K562 (cell line): ENCODE results near the gene RAB5B. TPM values are rescaled to one million over a fixed set of nuclear protein-coding genes. Genes with fewer than 3 reads are reported as not detected.

ENCODE experiments used
- ATAC-seq: fragments of 200-7000 bp; cut with Tn5 transposase; 3 replicates; pipeline ENCODE4 v1.9.1; 2020; ENCODE audit warnings: moderate library complexity
- BruUV-seq: library from RNA; stranded (reverse); fragments of 400-500 nt; replicated peaks from 2 replicates; lab custom pipeline; 2021; lab: Mats Ljungman, UMichigan
- CTCF ChIA-PET: fragments of 300-600 bp; formaldehyde crosslinking; extraction: SDS; loops from one replicate; lab custom pipeline; 2021; ENCODE audit warnings: low intra/inter-chr PET ratio; lab: Yijun Ruan, JAX
- POLR2A ChIA-PET: fragments of 300-600, 350-650 bp; sonication (Branson Sonifier 250); formaldehyde crosslinking; extraction: SDS; loops from one replicate; lab custom pipeline; 2021; ENCODE audit warnings: antibody characterized with exemption, inconsistent platforms; lab: Yijun Ruan, JAX
- DNase-seq, 4 experiments: peaks; one replicate each; pipeline versions ENCODE4 v3.0.0 to v3.0.0-alpha.2; 2011 to 2018; ENCODE audit warnings: low spot score in 3 of 4, mixed read lengths in 3 of 4; ENCODE audit errors: extremely low read depth in 1 of 4
- FAIRE-seq: peaks from 2 replicates; lab custom pipeline; 2011; peaks lifted over from hg19 to GRCh38; lab: Jason Lieb, UNC
- H2AFZ ChIP-seq: 2 replicates; pipeline ENCODE4 v1.6.0; 2011; ENCODE audit warnings: low read depth, low read length, control low read depth, inconsistent platforms
- H3K27ac ChIP-seq: fragments of 200-600 bp; 3 replicates; pipeline ENCODE4 v1.8.0; 2011; ENCODE audit warnings: low read depth, mild to moderate bottlenecking, control low read depth, inconsistent platforms, low read length, moderate library complexity, mixed read lengths; ENCODE audit errors: extremely low read depth
- H3K27me3 ChIP-seq, 2 experiments: fragments of 300-600 bp in 1 of 2; 2 replicates in 1 of 2; 3 replicates in 1 of 2; pipeline versions ENCODE4 v1.6.0 to v1.8.0; 2011; ENCODE audit warnings: inconsistent platforms in 2 of 2, low read length in 2 of 2, mild to moderate bottlenecking in 1 of 2, mixed read lengths in 1 of 2, moderate library complexity in 1 of 2; ENCODE audit not compliant: control insufficient read depth in 2 of 2, insufficient read depth in 2 of 2
- H3K36me3 ChIP-seq: fragments of 300-600 bp; 3 replicates; pipeline ENCODE4 v1.8.0; 2011; ENCODE audit warnings: mild to moderate bottlenecking, low read length, inconsistent platforms; ENCODE audit not compliant: control insufficient read depth, insufficient read depth
- H3K4me1 ChIP-seq, 2 experiments: fragments of 200-600 bp in 1 of 2; replicated peaks in 1 of 2; 2 replicates in 1 of 2; 3 replicates in 1 of 2; pipeline versions ENCODE4 v1.5.1 to v1.8.0; 2011; ENCODE audit warnings: inconsistent platforms in 2 of 2, low read length in 2 of 2, mild to moderate bottlenecking in 1 of 2, mixed read lengths in 1 of 2, moderate library complexity in 1 of 2; ENCODE audit not compliant: control insufficient read depth in 2 of 2, insufficient read depth in 2 of 2
- H3K4me2 ChIP-seq: 2 replicates; pipeline ENCODE4 v1.6.1; 2011; ENCODE audit warnings: low read length, control low read depth, inconsistent platforms, mixed read lengths; ENCODE audit not compliant: insufficient read depth
- H3K4me3 ChIP-seq: fragments of 200-600 bp; sonication (generic), shearing (Covaris generic); 2 replicates; pipeline ENCODE4 v1.5.1; 2016; ENCODE audit warnings: control low read depth, inconsistent platforms
- H3K79me2 ChIP-seq: fragments of 200-600 bp; 3 replicates; pipeline ENCODE4 v1.8.0; 2011; ENCODE audit warnings: low read length, inconsistent platforms; ENCODE audit not compliant: control insufficient read depth, insufficient read depth
- H3K9ac ChIP-seq, 2 experiments: 2 replicates each; pipeline versions ENCODE4 v1.6.0 to v1.6.1; 2011; ENCODE audit warnings: low read depth in 2 of 2, low read length in 2 of 2, control low read depth in 1 of 2, inconsistent platforms in 1 of 2, mild to moderate bottlenecking in 1 of 2, mixed read lengths in 1 of 2; ENCODE audit not compliant: insufficient read depth in 1 of 2
- H3K9me1 ChIP-seq: one replicate; pipeline ENCODE4 v1.6.0; 2011; ENCODE audit warnings: inconsistent platforms, mild to moderate bottlenecking, low read length, moderate library complexity; ENCODE audit not compliant: control insufficient read depth, insufficient read depth
- H3K9me3 ChIP-seq: replicated peaks from 2 replicates; pipeline ENCODE4 v1.5.1; 2011; ENCODE audit warnings: low read depth, low read length, inconsistent platforms; ENCODE audit not compliant: control insufficient read depth, insufficient read depth
- H4K20me1 ChIP-seq: replicated peaks from 2 replicates; pipeline ENCODE4 v1.6.1; 2011; ENCODE audit warnings: low read length, inconsistent platforms, mixed read lengths; ENCODE audit not compliant: control insufficient read depth, insufficient read depth
- ATF3 ChIP-seq, 2 experiments: fragments of 450-650 bp in 1 of 2; sonication (generic) in 1 of 2; formaldehyde crosslinking in 1 of 2; IDR thresholded peaks in 1 of 2; conservative IDR thresholded peaks in 1 of 2; 2 replicates each; pipeline versions ENCODE4 v1.6.1 to v1.8.1; 2016 to 2023; ENCODE audit warnings: mild to moderate bottlenecking in 2 of 2, moderate library complexity in 2 of 2, inconsistent platforms in 1 of 2, missing genetic modification reagents in 1 of 2
- BACH1 ChIP-seq: fragments of 200-800 bp; sonication (Bioruptor generic); IDR thresholded peaks from 2 replicates; pipeline ENCODE4 v1.6.1; 2016; ENCODE audit warnings: missing genetic modification characterization, missing compliant biosample characterization
- BCOR ChIP-seq: fragments of 450-650 bp; IDR thresholded peaks from 2 replicates; pipeline ENCODE4 v1.6.1; 2016
- CEBPB ChIP-seq: fragments of 450-650 bp; IDR thresholded peaks from 2 replicates; pipeline ENCODE4 v1.6.1; 2016; ENCODE audit warnings: missing genetic modification characterization, missing compliant biosample characterization
- KDM1A ChIP-seq, 2 experiments: fragments of 450-650 bp; IDR thresholded peaks; 2 replicates each; pipeline ENCODE4 v1.6.1; 2016; ENCODE audit warnings: mild to moderate bottlenecking in 2 of 2
- RBM25 ChIP-seq: fragments of 200-400 bp; formaldehyde crosslinking; IDR thresholded peaks from 2 replicates; pipeline ENCODE4 v1.6.1; 2018; ENCODE audit warnings: low read length, low read depth, moderate library complexity; ENCODE audit not compliant: severe bottlenecking
- TEAD4 ChIP-seq, 2 experiments: sonication (generic) in 1 of 2; formaldehyde crosslinking in 1 of 2; IDR thresholded peaks; 2 replicates each; pipeline versions ENCODE4 v1.6.1 to v1.8.0; 2012 to 2022; ENCODE audit warnings: borderline replicate concordance in 1 of 2, inconsistent platforms in 1 of 2, low read length in 1 of 2, mild to moderate bottlenecking in 1 of 2, missing genetic modification reagents in 1 of 2
- WGBS: fragments of 100-300 bp; shearing (Covaris generic); methylation state at CpG from one replicate; pipeline ENCODE4 v1.1.6; 2016; ENCODE audit warnings: low coverage, mixed read lengths; ENCODE audit not compliant: insufficient coverage; ENCODE audit errors: missing lambda C conversion rate; 5-methylcytosine and 5-hydroxymethylcytosine counted together
- in situ Hi-C: fragments of 300-500 bp; cut with MboI; formaldehyde crosslinking; loops from 4 replicates; pipeline ENCODE4 v1.15.0; 2018; ENCODE audit warnings: inconsistent platforms, mixed read lengths
- intact Hi-C: fragments of 100-400 bp; cut with micrococcal nuclease; formaldehyde crosslinking; loops from 2 replicates; pipeline ENCODE4 v1.14.2; 2022
- polyA plus RNA-seq, 8 experiments: library from polyadenylated mRNA; depleted of rRNA in 4 of 8; stranded (reverse) in 5 of 8; unstranded in 3 of 8; fragments of >200 nt; fragmentation: Nextera tagmentation in 2 of 8; fragmentation: Illumina TruSeq in 1 of 8; extraction: Ambion mirVana in 2 of 8; extraction: Trizol in 1 of 8; gene quantifications; 2 replicates each; pipeline versions ENCODE4 v1.2.1 to v1.2.3, GENCODE V29; 2011 to 2014; ENCODE audit warnings: inconsistent platforms in 1 of 8, missing spikeins in 1 of 8
- total RNA-seq, 7 experiments: library from RNA; depleted of rRNA in 6 of 7; stranded (reverse); fragments of >200 nt in 6 of 7; fragmentation: Illumina TruSeq in 2 of 7; extraction: Trizol in 2 of 7; gene quantifications; 2 replicates each; pipeline versions ENCODE4 v1.2.1 to v1.2.3, GENCODE V29; 2011 to 2021; ENCODE audit warnings: low replicate concordance in 1 of 7

The RAB5B gene
- total and polyA plus RNA-seq, 9 of the 15 experiments (the other 6 are each of a cell fraction or from before 2014, with no cell fraction given): 6.8 to 73.8 (median 25.2) TPM

GRCh38 chr12:55933799-55934742 is 39.8 kb upstream of the RAB5B start:
- Histone ChIP-seq H4K20me1 (no peaks in the 10 kb centered on the region), H3K36me3 (no peaks in the 10 kb centered on the region), H3K4me2 (no peak overlapping the region), H3K4me3 (no peak overlapping the region), H3K27me3 (no peaks in the 10 kb centered on the region; a peak in 1 of 5 replicates), H3K9me3 (no peaks in the 10 kb centered on the region), H3K9me1 (no peaks in the 10 kb centered on the region), H3K4me1 (peaks cover 21 to 25% of the 10 kb centered on the region in 2 experiments; a peak in 4 of 5 replicates), H3K27ac (no peak overlapping the region), H2AFZ (no peak overlapping the region), H3K79me2 (peaks cover 3% of the 10 kb centered on the region; the same call in 2 of the 3 replicates), H3K9ac (no peak overlapping the region)
- no TSS peak for BruUV-seq
- intact Hi-C loops (no loop called here), in situ Hi-C loops (no loop called here)
- no peak for DNase-seq
- ChIA-PET POLR2A (interaction anchor here (0.8 to 1.4 kb wide), 3 partner anchors 19 to 121 kb away, joined by 3 to 5 read pairs (median 4); partner anchors contain the start of gene ORMDL2), CTCF (interaction anchor here (0.6 kb wide), 1 partner anchor 40 kb away, joined by 3 read pairs; no protein-coding TSS in a partner anchor)
- no peak for FAIRE-seq
- 50% methylated on average over 1 of the region's 1 CpG for WGBS
- ATAC-seq: no peak
- no peak for TF ChIP-seq TEAD4 (IDR thresholded peaks at IDR 0.05; ENCODE audit: low read length)
- TF ChIP-seq TEAD4 (CRISPR knock-in tag; IDR thresholded peaks at IDR 0.05; ENCODE audit: borderline replicate concordance): no peak
- TF ChIP-seq CEBPB: 0 out of 2 replicates have a peak, but pooled peaks have one; percentile 8
- peak; percentile 75 for TF ChIP-seq BCOR
- TF ChIP-seq KDM1A (IDR thresholded peaks at IDR 0.05): peak in 1 of 2 experiments; percentile 30; a peak in 1 of 4 replicates
- peak; percentile 56 for TF ChIP-seq ATF3 (IDR thresholded peaks at IDR 0.05)
- TF ChIP-seq ATF3 (CRISPR knock-in tag; conservative IDR thresholded peaks at IDR 0.05): no peak
- TF ChIP-seq RBM25: peak; percentile 86
- no peak for TF ChIP-seq BACH1 (tag)
